Measurements from ENCODE around the gene TNS1. TPM values are rescaled to one million over a fixed set of nuclear protein-coding genes. Genes with fewer than 3 reads are reported as not detected.

TNS1 gene
- total and polyA plus RNA-seq, 7 experiments from 2014 or later = 0.50 to 5.0 (median 0.81) TPM; not detected in 2

DNA sequence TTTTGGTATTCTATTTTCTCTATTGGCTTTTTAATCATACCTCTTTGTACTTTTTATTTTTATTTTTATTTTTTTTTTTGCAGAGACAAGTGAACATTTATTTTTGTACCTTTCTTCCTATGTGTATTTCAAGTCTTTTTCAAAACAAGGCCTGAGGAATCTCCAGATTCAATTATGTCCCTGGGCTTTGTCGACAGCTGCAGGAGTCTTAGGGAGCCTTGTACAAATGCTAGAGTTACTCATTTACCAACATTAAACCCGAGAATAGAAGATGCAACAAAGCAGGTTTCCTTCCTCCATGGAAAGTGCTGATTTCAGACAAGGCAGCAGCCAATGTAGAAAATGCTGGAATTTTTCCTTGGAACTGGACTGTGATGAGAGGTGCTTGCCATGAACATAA lies 242.8 kb downstream of the TNS1 start:
- ATAC-seq (no peak), DNase-seq (no peak)
- ChIA-PET CTCF (no interaction called here), POLR2A (no interaction called here)
- Mint-ChIP-seq H3K9me3 (peaks cover 0 to 35% (median 17%) of the 10 kb centered on the region in 11 donors), H3K36me3 (peaks cover 0 to 16% (median 8%) of the 10 kb centered on the region in 5 donors), H3K27me3 (peaks cover 0 to 17% (median 3%) of the 10 kb centered on the region in 5 donors), H3K4me1 (peaks cover 7 to 24% (median 19%) of the 10 kb centered on the region in 7 donors), H3K27ac (no peak overlapping the region), H3K4me3 (no peak overlapping the region)
- H3K36me3 ChIP-seq (ENCODE audit: control insufficient read depth in 2 of 3, insufficient read depth in 3 of 3, low read length in 3 of 3) = no peaks in the 10 kb centered on the region
- no peaks in the 10 kb centered on the region for H3K27me3 ChIP-seq (ENCODE audit: control insufficient read depth in 2 of 2, insufficient read depth in 2 of 2, low read length in 2 of 2)
- no peak overlapping the region for H3K27ac ChIP-seq (ENCODE audit: low read depth, low read length)
- no peak overlapping the region for H3K4me3 ChIP-seq (ENCODE audit: low read length)
- peaks cover 0 to 18% of the 10 kb centered on the region in 2 donors for H3K4me1 ChIP-seq (ENCODE audit: control insufficient read depth in 2 of 2, insufficient read depth in 2 of 2, low read length in 2 of 2)
- intact Hi-C loops (cut with micrococcal nuclease) = loop anchor here in 1 of 2 donors (5.0 kb wide), 1 partner anchor 1063 kb away; the partner anchor contains the start of gene IGFBP5
- H3K9me3 ChIP-seq (ENCODE audit: control insufficient read depth in 2 of 3, low read length in 3 of 3) = peaks cover 0 to 11% (median 9%) of the 10 kb centered on the region in 3 experiments

DNA sequence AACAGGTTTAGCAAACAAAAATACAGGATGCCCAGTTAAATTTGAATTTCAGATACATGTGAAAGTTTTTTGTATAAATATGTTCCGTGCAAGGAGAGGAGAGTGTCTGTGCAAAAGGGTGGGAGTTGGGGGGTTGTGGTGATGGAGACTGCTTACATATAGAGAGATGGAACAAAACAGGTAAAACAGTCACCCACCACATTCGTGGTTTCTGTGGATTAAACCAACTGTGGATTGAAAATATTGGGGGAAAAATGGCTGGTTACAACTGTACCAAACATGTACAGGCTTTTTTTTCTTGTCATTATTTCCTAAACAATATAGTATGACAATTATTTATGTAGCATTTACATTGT lies 245.7 kb downstream of the TNS1 start:
- peaks cover 0 to 26% of the 10 kb centered on the region in 2 donors for H3K4me1 ChIP-seq (ENCODE audit: control insufficient read depth in 2 of 2, insufficient read depth in 2 of 2, low read length in 2 of 2)
- CTCF ChIA-PET = interaction anchor here (1.0 to 1.5 kb wide), 3 partner anchors 44 to 1077 kb away, joined by 3 read pairs; no protein-coding TSS in a partner anchor
- Mint-ChIP-seq H3K27ac (no peak overlapping the region), H3K36me3 (peaks cover 0 to 11% (median 4%) of the 10 kb centered on the region in 5 donors), H3K9me3 (peaks cover 0 to 11% (median 7%) of the 10 kb centered on the region in 11 donors), H3K4me3 (peak overlapping the region in 8 of 10 donors; percentile 13 to 73 (median 58)), H3K4me1 (peaks cover 17 to 32% (median 25%) of the 10 kb centered on the region in 7 donors), H3K27me3 (peaks cover 0 to 11% (median 0%) of the 10 kb centered on the region in 5 donors)
- POLR2A ChIA-PET = no interaction called here
- intact Hi-C loops (cut with micrococcal nuclease) = loop anchor here in 1 of 2 donors (2.0 to 5.0 kb wide), 3 partner anchors 106 to 1074 kb away; partner anchors contain the start of gene IGFBP5
- no peak for ATAC-seq
- H3K27me3 ChIP-seq (ENCODE audit: control insufficient read depth in 2 of 2, insufficient read depth in 2 of 2, low read length in 2 of 2) = no peaks in the 10 kb centered on the region
- peaks cover 0 to 4% (median 4%) of the 10 kb centered on the region in 3 experiments for H3K9me3 ChIP-seq (ENCODE audit: control insufficient read depth in 2 of 3, low read length in 3 of 3)
- DNase-seq = no peak
- H3K36me3 ChIP-seq (ENCODE audit: control insufficient read depth in 2 of 3, insufficient read depth in 3 of 3, low read length in 3 of 3) = no peaks in the 10 kb centered on the region
- H3K27ac ChIP-seq (ENCODE audit: low read depth, low read length) = no peak overlapping the region
- no peak overlapping the region for H3K4me3 ChIP-seq (ENCODE audit: low read length)

GRCh38 chr2:217756375-217757107 lies 246.3 kb downstream of the TNS1 start:
- ChIA-PET POLR2A (no interaction called here), CTCF (interaction anchor here (1.0 to 1.5 kb wide), 6 partner anchors 8 to 1077 kb away, joined by 3 to 4 read pairs (median 3); no protein-coding TSS in a partner anchor)
- peaks cover 0 to 11% (median 0%) of the 10 kb centered on the region in 5 donors for H3K27me3 Mint-ChIP-seq
- Histone ChIP-seq H3K27me3 (ENCODE audit: control insufficient read depth in 2 of 2, insufficient read depth in 2 of 2, low read length in 2 of 2) (no peaks in the 10 kb centered on the region), H3K4me1 (ENCODE audit: control insufficient read depth in 2 of 2, insufficient read depth in 2 of 2, low read length in 2 of 2) (peaks cover 0 to 26% of the 10 kb centered on the region in 2 donors), H3K27ac (ENCODE audit: low read depth, low read length) (no peak overlapping the region), H3K36me3 (ENCODE audit: control insufficient read depth in 2 of 3, insufficient read depth in 3 of 3, low read length in 3 of 3) (no peaks in the 10 kb centered on the region), H3K4me3 (ENCODE audit: low read length) (peak overlapping the region; percentile 51), H3K9me3 (ENCODE audit: control insufficient read depth in 2 of 3, low read length in 3 of 3) (no peaks in the 10 kb centered on the region)
- DNase-seq (peak; percentile 48 to 76 (median 69)), ATAC-seq (peak; percentile 91)
- intact Hi-C loops (cut with micrococcal nuclease) = loop anchor here (1.0 to 5.0 kb wide), 7 partner anchors 43 to 1240 kb away; partner anchors contain the start of gene IGFBP5 (in 1 of the 2)
- H3K4me1 Mint-ChIP-seq = peaks cover 18 to 36% (median 25%) of the 10 kb centered on the region in 7 donors
- peaks cover 0 to 7% (median 4%) of the 10 kb centered on the region in 11 donors for H3K9me3 Mint-ChIP-seq
- peak overlapping the region; percentile 9 to 73 (median 62) for H3K4me3 Mint-ChIP-seq
- H3K36me3 Mint-ChIP-seq = peaks cover 0 to 9% (median 1%) of the 10 kb centered on the region in 5 donors
- H3K27ac Mint-ChIP-seq = peak overlapping the region in 1 of 9 donors; percentile 51

DNA sequence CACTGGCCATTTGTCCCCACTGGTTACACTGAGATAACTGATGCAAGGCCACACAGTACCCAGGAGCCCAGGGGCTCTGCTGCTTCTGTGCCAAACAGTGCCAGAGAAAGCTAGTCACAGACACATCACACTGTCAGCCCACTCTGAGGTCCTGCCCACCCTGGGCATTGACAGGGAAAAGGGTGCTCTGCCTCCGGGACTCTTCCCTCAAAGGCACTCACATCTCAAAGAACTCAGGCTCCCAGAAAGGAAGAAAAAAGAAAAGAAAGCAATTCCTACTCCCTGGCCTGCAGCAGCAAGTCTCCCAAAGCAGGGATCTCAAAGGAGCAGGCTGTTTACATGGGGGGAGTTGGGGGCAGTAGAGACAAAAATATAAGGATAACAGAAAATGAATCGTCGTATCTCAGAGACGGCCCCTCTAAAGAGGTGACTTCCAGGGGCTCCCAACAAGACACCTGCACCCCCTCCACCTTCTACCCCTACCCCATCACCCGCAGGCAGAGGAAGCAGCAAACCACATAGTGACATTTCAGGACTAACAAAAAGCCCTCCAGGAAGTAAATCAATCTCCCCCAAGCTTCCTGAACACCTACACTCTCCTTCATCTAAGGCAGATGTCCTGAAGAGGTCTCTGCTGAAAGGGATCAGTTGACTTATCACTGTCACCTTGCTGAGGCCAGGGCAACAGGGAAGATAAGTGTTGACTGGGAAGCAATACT lies 247.6 kb downstream of the TNS1 start:
- Mint-ChIP-seq H3K27ac (peak overlapping the region in 3 of 9 donors; percentile 2 to 37 (median 22)), H3K4me3 (peak overlapping the region in 8 of 10 donors; percentile 8 to 71 (median 50)), H3K27me3 (peaks cover 0 to 11% (median 0%) of the 10 kb centered on the region in 5 donors), H3K9me3 (peaks cover 0 to 3% (median 0%) of the 10 kb centered on the region in 11 donors), H3K36me3 (peaks cover 0 to 4% (median 0%) of the 10 kb centered on the region in 5 donors), H3K4me1 (peaks cover 18 to 36% (median 25%) of the 10 kb centered on the region in 7 donors)
- POLR2A ChIA-PET = no interaction called here
- Histone ChIP-seq H3K27ac (ENCODE audit: low read depth, low read length) (no peak overlapping the region), H3K27me3 (ENCODE audit: control insufficient read depth in 2 of 2, insufficient read depth in 2 of 2, low read length in 2 of 2) (no peaks in the 10 kb centered on the region), H3K9me3 (ENCODE audit: control insufficient read depth in 2 of 3, low read length in 3 of 3) (no peaks in the 10 kb centered on the region), H3K4me3 (ENCODE audit: low read length) (peak overlapping the region; percentile 13), H3K36me3 (ENCODE audit: control insufficient read depth in 2 of 3, insufficient read depth in 3 of 3, low read length in 3 of 3) (no peaks in the 10 kb centered on the region), H3K4me1 (ENCODE audit: control insufficient read depth in 2 of 2, insufficient read depth in 2 of 2, low read length in 2 of 2) (peaks cover 0 to 26% of the 10 kb centered on the region in 2 donors)
- ATAC-seq (no peak), DNase-seq (no peak)
- intact Hi-C loops (cut with micrococcal nuclease) = loop anchor here in 1 of 2 donors (5.0 kb wide), 1 partner anchor 1058 kb away; the partner anchor contains the start of gene IGFBP5
- CTCF ChIA-PET = interaction anchor here (1.0 to 1.5 kb wide), 2 partner anchors 9 to 1057 kb away, joined by 3 to 4 read pairs; no protein-coding TSS in a partner anchor

DNA sequence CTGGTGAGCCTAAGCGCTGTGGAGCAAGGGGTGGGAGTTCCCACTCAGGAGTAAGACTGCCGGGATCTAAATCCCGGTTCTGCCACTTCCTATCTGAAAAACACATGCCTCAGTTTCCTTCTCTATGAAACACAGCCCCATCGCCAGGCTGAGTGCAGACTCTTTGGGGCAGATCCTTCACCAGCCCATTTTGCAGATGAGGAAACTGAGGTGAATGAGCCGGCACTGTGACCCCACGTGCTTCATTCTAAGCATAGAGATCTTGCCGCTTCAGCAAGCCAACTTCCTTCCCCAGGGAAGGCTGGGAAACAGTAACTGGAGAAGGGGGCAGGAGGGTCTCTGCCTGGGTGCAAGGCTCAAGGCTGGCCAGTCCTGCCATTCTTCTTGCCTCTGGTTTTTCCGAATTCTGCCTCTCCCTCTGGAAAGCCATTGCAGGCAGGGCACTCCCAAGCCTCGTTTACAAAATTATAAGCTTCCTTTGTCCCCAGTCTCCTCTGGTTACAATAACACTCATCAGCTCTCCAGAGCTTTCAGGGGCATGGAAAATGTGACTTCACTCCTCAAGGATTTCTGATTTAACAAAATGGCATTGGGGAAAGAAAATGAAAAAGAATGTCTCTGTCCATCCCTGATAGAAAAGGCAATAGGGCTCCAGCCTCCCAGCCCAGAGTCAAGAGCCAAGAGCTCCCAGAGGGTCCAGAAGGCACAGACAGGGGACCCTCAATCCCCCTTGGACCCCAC lies 249.2 kb downstream of the TNS1 start:
- Histone ChIP-seq H3K36me3 (ENCODE audit: control insufficient read depth in 2 of 3, insufficient read depth in 3 of 3, low read length in 3 of 3) (no peaks in the 10 kb centered on the region), H3K4me1 (ENCODE audit: control insufficient read depth in 2 of 2, insufficient read depth in 2 of 2, low read length in 2 of 2) (peaks cover 0 to 26% of the 10 kb centered on the region in 2 donors), H3K27me3 (ENCODE audit: control insufficient read depth in 2 of 2, insufficient read depth in 2 of 2, low read length in 2 of 2) (no peaks in the 10 kb centered on the region), H3K27ac (ENCODE audit: low read depth, low read length) (no peak overlapping the region), H3K4me3 (ENCODE audit: low read length) (no peak overlapping the region), H3K9me3 (ENCODE audit: control insufficient read depth in 2 of 3, low read length in 3 of 3) (no peaks in the 10 kb centered on the region)
- Mint-ChIP-seq H3K4me1 (peaks cover 18 to 36% (median 25%) of the 10 kb centered on the region in 7 donors), H3K9me3 (peaks cover 0 to 1% (median 0%) of the 10 kb centered on the region in 11 donors), H3K27me3 (peaks cover 0 to 11% (median 0%) of the 10 kb centered on the region in 5 donors), H3K27ac (no peak overlapping the region), H3K4me3 (no peak overlapping the region), H3K36me3 (peaks cover 0 to 4% (median 0%) of the 10 kb centered on the region in 5 donors)
- ATAC-seq (no peak), DNase-seq (no peak)
- ChIA-PET POLR2A (interaction anchor here (0.7 kb wide), 1 partner anchor 1086 kb away, joined by 3 read pairs; no protein-coding TSS in a partner anchor), CTCF (interaction anchor here (0.8 to 1.1 kb wide), 2 partner anchors 40 to 134 kb away, joined by 3 read pairs; no protein-coding TSS in a partner anchor)
- intact Hi-C loops (cut with micrococcal nuclease) = no loop called here
